Measurements from ENCODE around the gene SNED1. TPM values are rescaled to one million over a fixed set of nuclear protein-coding genes. Genes with fewer than 3 reads are reported as not detected.

SNED1 gene
- total and polyA plus RNA-seq, 2 experiments from 2014 or later = 1.5 to 2.8 TPM

DNA sequence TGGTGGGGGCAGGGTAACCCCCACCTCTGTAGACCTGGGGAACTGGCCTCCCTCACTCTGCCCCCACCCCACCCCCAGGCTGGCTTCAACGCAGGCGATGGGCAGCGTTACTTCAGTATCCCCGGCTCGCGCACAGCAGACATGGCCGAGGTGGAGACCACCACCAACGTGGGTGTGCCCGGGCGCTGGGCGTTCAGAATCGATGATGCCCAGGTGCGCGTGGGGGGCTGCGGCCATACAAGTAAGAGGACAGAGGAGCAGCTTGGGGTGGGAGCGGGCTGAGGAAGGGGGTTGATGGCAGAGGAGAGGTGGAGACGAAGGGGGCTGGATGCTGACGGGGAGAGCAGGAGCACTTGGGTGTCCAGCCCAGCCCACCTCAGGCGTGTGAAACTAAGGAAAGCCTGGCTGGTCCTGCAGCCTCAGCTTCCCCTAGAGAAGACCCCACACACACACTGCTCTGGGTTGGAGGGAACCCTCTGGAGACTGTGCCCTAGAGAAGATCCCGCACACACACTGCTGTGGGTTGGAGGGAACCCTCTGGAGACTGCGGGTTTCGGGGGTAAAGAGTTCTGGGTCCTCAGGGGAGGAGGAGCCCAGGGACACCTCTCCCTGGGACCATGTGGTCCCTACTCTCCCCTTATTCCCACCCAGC, 36.2 kb downstream of the SNED1 start:
- peaks cover 20% of the 10 kb centered on the region for H3K27me3 Mint-ChIP-seq (ENCODE audit: insufficient read depth, low read depth, poor library complexity)

DNA sequence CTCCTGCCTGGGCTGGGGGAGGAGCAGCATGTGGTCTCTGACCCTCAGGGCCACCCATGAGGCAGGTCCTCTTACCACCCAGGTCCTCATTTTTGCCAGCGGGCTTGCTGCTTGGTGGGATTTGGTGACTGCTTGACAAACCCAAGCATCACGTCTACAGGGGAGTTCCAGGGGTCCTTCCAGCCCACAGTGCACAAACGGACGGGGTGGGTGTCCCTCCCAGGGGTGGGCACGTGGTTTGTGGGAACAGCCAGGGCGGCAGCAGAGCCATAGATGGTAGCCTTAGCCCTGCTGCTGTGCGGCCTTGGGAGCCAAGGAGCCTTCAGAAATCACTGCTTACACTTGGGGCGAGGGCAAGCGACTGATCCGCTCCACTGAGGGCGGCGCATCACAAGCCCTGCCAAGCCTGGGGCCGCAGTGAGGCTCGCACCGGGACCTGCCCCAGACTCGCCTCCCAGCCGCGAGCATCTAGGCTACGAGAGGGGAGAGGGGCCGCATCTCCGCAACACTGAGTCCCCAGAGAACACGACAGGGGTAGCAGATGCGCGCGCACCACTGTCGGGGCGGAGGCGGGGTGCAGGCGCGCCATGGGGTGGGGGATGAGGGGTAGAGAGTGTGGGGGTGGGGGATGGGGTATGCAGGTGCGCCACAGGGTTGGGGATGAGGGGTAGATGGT, 36.9 kb downstream of the SNED1 start:
- Histone ChIP-seq H3K79me2 (replicated peaks; ENCODE audit: insufficient read depth) (no peaks in the 10 kb centered on the region), H3K4me3 (peak overlapping the region; percentile 46), H3K4me1 (ENCODE audit: insufficient read depth) (peaks cover 8% of the 10 kb centered on the region; the same call in 1 of the 2 replicates), H3K27me3 (ENCODE audit: insufficient read depth) (peaks cover 6% of the 10 kb centered on the region), H2AFZ (peak overlapping the region; percentile 93), H3F3A (replicated peaks; ENCODE audit: low read depth) (no peaks in the 10 kb centered on the region), H3K27ac (ENCODE audit: low read depth) (no peak overlapping the region), H3K4me2 (peak overlapping the region; percentile 72), H3K36me3 (ENCODE audit: insufficient read depth) (no peaks in the 10 kb centered on the region), H3K9me2 (ENCODE audit: insufficient read depth) (no peaks in the 10 kb centered on the region), H4K20me1 (replicated peaks; ENCODE audit: insufficient read depth) (no peaks in the 10 kb centered on the region)
- Mint-ChIP-seq H3K9me3 (no peaks in the 10 kb centered on the region; the same call in 2 of the 3 replicates), H3K27ac (no peak overlapping the region), H3K27me3 (ENCODE audit: insufficient read depth, low read depth, poor library complexity) (peaks cover 20% of the 10 kb centered on the region), H3K4me3 (peak overlapping the region; percentile 52), H3K36me3 (ENCODE audit: low read depth) (no peaks in the 10 kb centered on the region; the same call in 2 of the 3 replicates), H3K4me1 (peaks cover 7% of the 10 kb centered on the region)
- DNase-seq (ENCODE audit: low spot score) (peak; percentile 76), ATAC-seq (peak; percentile 65)
- TF ChIP-seq POLR2AphosphoS5 (IDR thresholded peaks at IDR 0.05; ENCODE audit: low read depth) (peak; percentile 46; the same call in 1 of the 2 replicates), ZNF331 (CRISPR knock-in tag; IDR thresholded peaks at IDR 0.05; ENCODE audit: low read depth) (no peak)

More for the DNA sequence above, 36.2 kb downstream of the SNED1 start:
- no peaks in the 10 kb centered on the region; the same call in 2 of the 3 replicates for H3K36me3 Mint-ChIP-seq (ENCODE audit: low read depth)
- H3K9me3 Mint-ChIP-seq = no peaks in the 10 kb centered on the region; the same call in 2 of the 3 replicates
- no peaks in the 10 kb centered on the region for H3F3A ChIP-seq (replicated peaks; ENCODE audit: low read depth)
- DNase-seq (ENCODE audit: low spot score) (no peak), ATAC-seq (peak; percentile 1; the same call in 1 of the 3 replicates)
- H3K9me2 ChIP-seq (ENCODE audit: insufficient read depth) = no peaks in the 10 kb centered on the region
- H3K4me1 Mint-ChIP-seq = peaks cover 7% of the 10 kb centered on the region
- H4K20me1 ChIP-seq (replicated peaks; ENCODE audit: insufficient read depth) = no peaks in the 10 kb centered on the region
- peaks cover 8% of the 10 kb centered on the region; the same call in 1 of the 2 replicates for H3K4me1 ChIP-seq (ENCODE audit: insufficient read depth)
- H3K4me3 Mint-ChIP-seq = no peak overlapping the region
- H3K4me2 ChIP-seq = no peak overlapping the region; the same call in 1 of the 2 replicates
- peaks cover 6% of the 10 kb centered on the region for H3K27me3 ChIP-seq (ENCODE audit: insufficient read depth)
- no peak for TF ChIP-seq CTCF (conservative IDR thresholded peaks at IDR 0.05; ENCODE audit: low read depth in 2 of 2)
- TF ChIP-seq EZH2phosphoT487 (IDR thresholded peaks at IDR 0.05; ENCODE audit: unreplicated experiment) = no peak
- no peaks in the 10 kb centered on the region for H3K36me3 ChIP-seq (ENCODE audit: insufficient read depth)
- H2AFZ ChIP-seq = peak overlapping the region; percentile 93
- no peak overlapping the region for H3K4me3 ChIP-seq
- H3K79me2 ChIP-seq (replicated peaks; ENCODE audit: insufficient read depth) = no peaks in the 10 kb centered on the region
- H3K27ac Mint-ChIP-seq = no peak overlapping the region
- H3K27ac ChIP-seq (ENCODE audit: low read depth) = no peak overlapping the region

DNA sequence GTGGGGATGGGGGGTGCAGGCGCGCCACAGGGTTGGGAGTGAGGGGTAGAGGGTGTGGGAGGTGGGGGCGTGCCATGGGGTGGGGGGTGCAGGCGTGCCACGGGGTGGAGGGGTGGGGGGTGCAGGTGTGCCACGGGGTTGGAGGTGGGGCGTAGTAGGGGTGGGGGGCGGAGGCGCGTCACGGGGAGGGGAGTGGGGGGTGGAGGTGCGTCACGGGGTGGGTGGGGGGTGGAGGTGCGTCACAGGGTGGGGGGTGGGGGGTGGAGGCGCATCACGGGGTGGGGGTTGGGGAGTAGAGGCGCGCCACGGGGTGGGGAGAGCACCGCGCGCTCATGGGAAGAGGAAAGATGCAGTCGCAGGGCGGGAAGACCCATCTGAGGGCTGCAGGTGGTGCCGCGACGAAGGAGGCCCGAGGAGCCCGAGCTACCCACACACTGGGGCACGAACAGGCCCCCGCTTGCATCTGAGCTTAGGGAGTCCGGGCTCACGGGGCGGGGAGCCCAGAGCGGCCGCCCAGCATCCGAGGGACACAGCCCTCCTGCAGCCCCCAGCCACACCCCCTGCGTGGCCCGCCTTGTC, 37.5 kb downstream of the SNED1 start:
- Histone ChIP-seq H3K4me1 (ENCODE audit: insufficient read depth) (peaks cover 8% of the 10 kb centered on the region; the same call in 1 of the 2 replicates), H3K9me2 (ENCODE audit: insufficient read depth) (no peaks in the 10 kb centered on the region), H3K4me2 (peak overlapping the region; percentile 92), H3K27ac (ENCODE audit: low read depth) (no peak overlapping the region), H3K4me3 (peak overlapping the region; percentile 63), H3F3A (replicated peaks; ENCODE audit: low read depth) (no peaks in the 10 kb centered on the region), H3K27me3 (ENCODE audit: insufficient read depth) (peaks cover 6% of the 10 kb centered on the region), H3K79me2 (replicated peaks; ENCODE audit: insufficient read depth) (no peaks in the 10 kb centered on the region), H3K36me3 (ENCODE audit: insufficient read depth) (no peaks in the 10 kb centered on the region), H2AFZ (peak overlapping the region; percentile 96), H4K20me1 (replicated peaks; ENCODE audit: insufficient read depth) (no peaks in the 10 kb centered on the region)
- Mint-ChIP-seq H3K36me3 (ENCODE audit: low read depth) (no peaks in the 10 kb centered on the region; the same call in 2 of the 3 replicates), H3K27ac (no peak overlapping the region), H3K27me3 (ENCODE audit: insufficient read depth, low read depth, poor library complexity) (peaks cover 22% of the 10 kb centered on the region), H3K4me1 (peaks cover 7% of the 10 kb centered on the region), H3K4me3 (peak overlapping the region; percentile 59; the same call in 2 of the 3 replicates), H3K9me3 (no peaks in the 10 kb centered on the region; the same call in 2 of the 3 replicates)
- DNase-seq (ENCODE audit: low spot score) (peak; percentile 63), ATAC-seq (peak; percentile 42)
- TF ChIP-seq POLR2AphosphoS5 (IDR thresholded peaks at IDR 0.05; ENCODE audit: low read depth) (no peak), CTCF (conservative IDR thresholded peaks at IDR 0.05; ENCODE audit: low read depth in 2 of 2) (no peak), ETS1 (IDR thresholded peaks at IDR 0.05) (no peak), EZH2 (IDR thresholded peaks at IDR 0.05; ENCODE audit: low read depth, unreplicated experiment) (no peak), STAT1 (IDR thresholded peaks at IDR 0.05; ENCODE audit: unreplicated experiment) (no peak)

All from GM23338 (cell line).